Glomerular visceral epithelial cell (primary cell): ENCODE measurements around the gene EID2.

ENCODE experiments used
- DNase-seq: peaks from one replicate; pipeline ENCODE4 v3.0.0-alpha.2; 2016; ENCODE audit errors: extremely low spot score

EID2 gene

GRCh38 chr19:39539518-39540332 is at the start of gene EID2:
Gene EID2 (minus strand): TSS chr19:39540161. CDS start chr19:39540079, 82 bp downstream.
- peak; percentile 97 for DNase-seq

GRCh38 chr19:39588066-39588465 is 48.1 kb upstream of the EID2 start:
- no peak for DNase-seq

- no peak for DNase-seq
Observed at GRCh38 chr19:39587496-39587895, 47.5 kb upstream of the EID2 start.

- no peak for DNase-seq
Observed at GRCh38 chr19:39582891-39583625, 43.1 kb upstream of the EID2 start.

- DNase-seq, result no peak
Observed at GRCh38 chr19:39582442-39582841, 42.5 kb upstream of the EID2 start.

- DNase-seq, result peak; percentile 18
Observed at GRCh38 chr19:39568604-39569003, 28.6 kb upstream of the EID2 start.

GRCh38 chr19:39566064-39566463 is 26.1 kb upstream of the EID2 start:
- DNase-seq, result no peak

- DNase-seq, result peak; percentile 68
Observed at GRCh38 chr19:39563408-39563807, 23.4 kb upstream of the EID2 start.

GRCh38 chr19:39558624-39559117 is 18.7 kb upstream of the EID2 start:
- DNase-seq, result no peak

GRCh38 chr19:39557811-39558623 is 18.1 kb upstream of the EID2 start:
- no peak for DNase-seq

GRCh38 chr19:39555883-39556282 is 15.9 kb upstream of the EID2 start:
- no peak for DNase-seq

GRCh38 chr19:39554701-39555311 is 14.8 kb upstream of the EID2 start:
- no peak for DNase-seq

- DNase-seq, result no peak
Observed at GRCh38 chr19:39553082-39553652, 13.2 kb upstream of the EID2 start.

GRCh38 chr19:39550197-39550596 is 10.2 kb upstream of the EID2 start:
- no peak for DNase-seq

GRCh38 chr19:39546599-39546998 is 6.6 kb upstream of the EID2 start:
- DNase-seq, result no peak

GRCh38 chr19:39544911-39545310 is 5.0 kb upstream of the EID2 start:
- DNase-seq, result no peak

- DNase-seq, result peak; percentile 60
Observed at GRCh38 chr19:39544226-39544903, 4.4 kb upstream of the EID2 start.

- DNase-seq, result peak; percentile 13
Observed at GRCh38 chr19:39543477-39543857, 3.5 kb upstream of the EID2 start.

GRCh38 chr19:39542206-39542605 is 2.2 kb upstream of the EID2 start:
- no peak for DNase-seq

GRCh38 chr19:39540333-39540673 is 342 bp upstream of the EID2 start:
- no peak for DNase-seq

GRCh38 chr19:39539165-39539517 is 820 bp downstream of the EID2 start:
- DNase-seq, result peak; percentile 26
